Heart left ventricle (tissue), 16 donors: ENCODE measurements around the gene RAB22A. TPM values are rescaled to one million over a fixed set of nuclear protein-coding genes. Genes with fewer than 3 reads are reported as not detected.
A peak's percentile ranks its signal among the peaks of the same experiment; 100 is the strongest.

Source experiments
- ATAC-seq, 4 donors: fragments of 200-7000 bp; cut with Tn5 transposase; one replicate each; pipeline ENCODE4 v1.9.1; 2020 to 2022; ENCODE audit warnings: moderate library complexity in 4 of 4, mild to moderate bottlenecking in 3 of 4, moderate number of reproducible peaks in 1 of 4
- DNase-seq, 5 donors: peaks; one replicate each; pipeline ENCODE4 v3.0.0-alpha.2; 2020
- H3K27ac ChIP-seq, 12 donors: fragments of 200-600 bp; sonication (generic) in 4 of 12; one replicate each; pipeline versions ENCODE4 v1.5.0 to v1.8.0; 2016 to 2022; ENCODE audit warnings: mild to moderate bottlenecking in 2 of 12
- H3K27me3 ChIP-seq, 9 donors: fragments of 200-600 bp; sonication (generic) in 2 of 9; one replicate each; pipeline versions ENCODE4 v1.5.1 to v1.8.0; 2016 to 2022; ENCODE audit warnings: mild to moderate bottlenecking in 3 of 9
- H3K36me3 ChIP-seq, 9 donors: fragments of 200-600 bp; sonication (generic) in 2 of 9; one replicate each; pipeline versions ENCODE4 v1.5.0 to v1.8.0; 2018 to 2022; ENCODE audit warnings: mild to moderate bottlenecking in 2 of 9
- H3K4me1 ChIP-seq, 12 donors: fragments of 200-600 bp; sonication (generic) in 4 of 12; one replicate each; pipeline versions ENCODE4 v1.5.0 to v1.8.0; 2016 to 2022; ENCODE audit warnings: mild to moderate bottlenecking in 3 of 12
- H3K4me3 ChIP-seq, 12 donors: fragments of 200-600 bp; sonication (generic) in 4 of 12; one replicate each; pipeline versions ENCODE4 v1.5.0 to v1.8.0; 2017 to 2022; ENCODE audit warnings: mild to moderate bottlenecking in 9 of 12, moderate library complexity in 4 of 12
- H3K9me3 ChIP-seq, 12 donors: fragments of 200-600 bp; sonication (generic) in 4 of 12; one replicate each; pipeline versions ENCODE4 v1.5.0 to v1.8.0; 2016 to 2022; ENCODE audit warnings: mild to moderate bottlenecking in 1 of 12
- CTCF ChIP-seq, 12 donors: fragments of 200-600 bp; sonication (generic) in 4 of 12; IDR thresholded peaks; one replicate each; pipeline versions ENCODE4 v1.5.0 to v1.8.0; 2018 to 2022; ENCODE audit warnings: antibody characterized with exemption in 12 of 12, mild to moderate bottlenecking in 5 of 12
- POLR2A ChIP-seq, 2 donors: fragments of 450-650 bp; IDR thresholded peaks; one replicate each; pipeline ENCODE4 v1.6.1; 2017; ENCODE audit warnings: antibody characterized with exemption in 2 of 2, mild to moderate bottlenecking in 2 of 2, moderate library complexity in 2 of 2
- WGBS, 4 donors: extraction: QIAGEN DNeasy Blood & Tissue Kit in 2 of 4; methylation state at CpG; one replicate each; pipeline versions ENCODE4 v1.1.5 to v1.1.7; 2013 to 2018; 5-methylcytosine and 5-hydroxymethylcytosine counted together
- intact Hi-C, 10 donors: fragments of 100-400 bp; cut with DNase I; formaldehyde crosslinking; loops; one replicate each; pipeline versions ENCODE4 v1.11.1 to v1.14.2; 2022
- long read RNA-seq, 3 donors: library from polyadenylated mRNA; unstranded; transcript quantifications; one replicate each; pipeline ENCODE4 v2.0.0, GENCODE V29; 2020 to 2021
- polyA plus RNA-seq, 2 donors: library from polyadenylated mRNA; stranded (reverse); fragments of 200-250 nt; gene quantifications; one replicate each; pipeline ENCODE4 v1.2.3, GENCODE V29; 2013
- total RNA-seq, 9 donors: library from RNA; depleted of rRNA in 2 of 9; stranded (reverse); fragments of >200 nt in 2 of 9; fragmentation: NEBNext Ultra II Directional in 3 of 9; extraction: Animal tissue kit (Norgen Biotek cat#: 25700) in 3 of 9; gene quantifications; one replicate each; pipeline versions ENCODE4 v1.1.0 to v1.2.4, GENCODE V29; 2016 to 2023
- donor health status: ischemic (EF 13 %, LVEDD 7.1; RV severe dilation, severe dysfunction).
- donor health status: healthy with polysubstance abuse.
- donor health status: DM: no; HTN: yes; CAD: no.
- donor health status: DM: no; HTN: no; CAD: no.
- donor health status: ischemic (EF 25% LVEDD 6.9; RV normal size, moderate dysfunction).
- donor health status: ischemic (EF 25% LVEDD 5.7; RV mildly dilated, moderate dysfunction).
- donor health status: healthy.
- donor health status: DM: yes; HTN: yes; CAD: no.
- donor health status: ischemic (EF 35%, LVEDD 5.7; RV mildly dilated, moderate dysfunction).
- donor health status: nonischemic (EF 11% LVEDD 7.7; RV severe dilation, severe dysfunction).
- donor health status: DM: yes; HTN: yes; CAD: no.
- donor health status: PGD.
- donor health status: ischemic (EF 29% LVEDD 5.4; RV normal size, mild dysfunction).
- donor health status: nonischemic (EF 23%, LVEDD 6.1; RV moderate dilation, normal function).

The RAB22A gene, protein sequence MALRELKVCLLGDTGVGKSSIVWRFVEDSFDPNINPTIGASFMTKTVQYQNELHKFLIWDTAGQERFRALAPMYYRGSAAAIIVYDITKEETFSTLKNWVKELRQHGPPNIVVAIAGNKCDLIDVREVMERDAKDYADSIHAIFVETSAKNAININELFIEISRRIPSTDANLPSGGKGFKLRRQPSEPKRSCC
- total RNA-seq (1 to 10 TPM; 5.4 to 9.7 (median 7.6) TPM), polyA plus RNA-seq (1 to 10 TPM; 3.0 to 6.4 TPM)
- long read RNA-seq, donor 1, full-length matches to known transcripts = 25 of 29 reads
- long read RNA-seq, donor 1, partial matches to known transcripts = 0 of 29 reads
- long read RNA-seq, donor 1, other reads (novel, unspliced or antisense) = 4 of 29 reads
- long read RNA-seq, donor 2, full-length matches to known transcripts = 4 of 5 reads
- long read RNA-seq, donor 2, partial matches to known transcripts = 1 of 5 reads
- long read RNA-seq, donor 2, other reads (novel, unspliced or antisense) = 0 of 5 reads
- long read RNA-seq, donor 3, full-length matches to known transcripts = 24 of 31 reads
- long read RNA-seq, donor 3, partial matches to known transcripts = 1 of 31 reads
- long read RNA-seq, donor 3, other reads (novel, unspliced or antisense) = 6 of 31 reads

- Histone ChIP-seq H3K9me3 (no peaks in the 10 kb centered on the region), H3K4me3 (peak within 1 kb of the TSS; percentile 85 to 100 (median 99)), H3K36me3 (peaks cover 0 to 36% (median 24%) of the 10 kb centered on the region in 9 donors), H3K27me3 (no peaks in the 10 kb centered on the region), H3K27ac (peak within 1 kb of the TSS; percentile 79 to 93 (median 88)), H3K4me1 (peaks cover 0 to 52% (median 16%) of the 10 kb centered on the region in 12 donors)
- intact Hi-C loops = loop anchor here in 8 of 10 donors (1.0 to 10.0 kb wide), 8 partner anchors 65 to 345 kb away; partner anchors contain the start of genes VAPB (in 5 of the 8) and STX16 (in 1 of the 8)
- DNase-seq = peak; percentile 80 to 92 (median 88)
- peak; percentile 83 to 96 (median 93) for ATAC-seq
- TF ChIP-seq POLR2A (IDR thresholded peaks at IDR 0.05) (peak in 1 of 2 donors; percentile 85), CTCF (IDR thresholded peaks at IDR 0.05) (no peak)
- 0 to 2% (median 1%) methylated on average over 21 to 73 of the region's 73 CpGs for WGBS, 4 donors
These were observed at the start of gene RAB22A for GRCh38 chr20:58309591-58310290. Gene RAB22A (plus strand): TSS chr20:58309715. CDS start chr20:58309977, 262 bp downstream.

- DNase-seq (no peak), ATAC-seq (no peak)
- Histone ChIP-seq H3K9me3 (no peaks in the 10 kb centered on the region), H3K4me3 (no peak overlapping the region), H3K36me3 (peaks cover 0 to 29% (median 20%) of the 10 kb centered on the region in 9 donors), H3K4me1 (peaks cover 0 to 15% (median 0%) of the 10 kb centered on the region in 12 donors), H3K27ac (no peak overlapping the region), H3K27me3 (no peaks in the 10 kb centered on the region)
- WGBS, 4 donors = 65 to 70% (median 66%) methylated on average over 5 of the region's 5 CpGs
- intact Hi-C loops = no loop called here
- TF ChIP-seq POLR2A (IDR thresholded peaks at IDR 0.05) = no peak
- TF ChIP-seq CTCF (IDR thresholded peaks at IDR 0.05) = no peak
These were observed 49.5 kb upstream of the RAB22A start for GRCh38 chr20:58260006-58260405.

GRCh38 chr20:58261660-58262059 is 47.9 kb upstream of the RAB22A start:
- Histone ChIP-seq H3K27me3 (no peaks in the 10 kb centered on the region), H3K36me3 (peaks cover 0 to 46% (median 33%) of the 10 kb centered on the region in 9 donors), H3K4me3 (no peak overlapping the region), H3K27ac (no peak overlapping the region), H3K4me1 (peaks cover 0 to 15% (median 0%) of the 10 kb centered on the region in 12 donors), H3K9me3 (no peaks in the 10 kb centered on the region)
- no peak for TF ChIP-seq CTCF (IDR thresholded peaks at IDR 0.05)
- WGBS, 4 donors = 88 to 93% (median 90%) methylated on average over 3 of the region's 3 CpGs
- ATAC-seq (no peak), DNase-seq (no peak)
- intact Hi-C loops = no loop called here
